Fibroblast of lung (primary cell): ENCODE results near the gene ZFP37. TPM values are rescaled to one million over a fixed set of nuclear protein-coding genes. Genes with fewer than 3 reads are reported as not detected.

ENCODE experiments used
- DNase-seq, 2 donors: peaks; one replicate each; pipeline versions ENCODE4 v3.0.0 to v3.0.0-alpha.2; 2010; ENCODE audit warnings: low read depth in 2 of 2
- H2AFZ ChIP-seq: 2 replicates; pipeline ENCODE4 v1.5.1; 2012; ENCODE audit warnings: low read length, control low read depth, inconsistent platforms
- H3K27ac ChIP-seq: 2 replicates; pipeline ENCODE4 v1.5.1; 2011; ENCODE audit warnings: low read length, control low read depth; ENCODE audit not compliant: insufficient read depth
- H3K27me3 ChIP-seq: 2 replicates; pipeline ENCODE4 v1.5.1; 2011; ENCODE audit warnings: mild to moderate bottlenecking, low read length; ENCODE audit not compliant: control insufficient read depth, insufficient read depth
- H3K36me3 ChIP-seq: 2 replicates; pipeline ENCODE4 v1.5.1; 2011; ENCODE audit warnings: low read length; ENCODE audit not compliant: control insufficient read depth, insufficient read depth
- H3K4me1 ChIP-seq: 2 replicates; pipeline ENCODE4 v1.5.1; 2011; ENCODE audit warnings: low read length; ENCODE audit not compliant: control insufficient read depth, insufficient read depth; ENCODE audit errors: extremely low read depth
- H3K4me2 ChIP-seq: 2 replicates; pipeline ENCODE4 v1.5.1; 2011; ENCODE audit warnings: low read length, control low read depth; ENCODE audit not compliant: insufficient read depth; ENCODE audit errors: extremely low read depth
- H3K4me3 ChIP-seq, 4 experiments: fragments of 200-600 bp in 1 of 4; sonication (generic) in 1 of 4; replicated peaks in 1 of 4; 2 replicates each; pipeline ENCODE4 v1.5.1; 2011 to 2016; ENCODE audit warnings: low read length in 4 of 4, low read depth in 3 of 4, mild to moderate bottlenecking in 3 of 4, control low read depth in 2 of 4, inconsistent platforms in 1 of 4, mixed read lengths in 1 of 4; ENCODE audit not compliant: insufficient read depth in 1 of 4; ENCODE audit errors: control extremely low read depth in 1 of 4
- H3K79me2 ChIP-seq: 2 replicates; pipeline ENCODE4 v1.5.1; 2012; ENCODE audit warnings: mild to moderate bottlenecking, low read length, inconsistent platforms; ENCODE audit not compliant: control insufficient read depth, insufficient read depth
- H3K9ac ChIP-seq: 2 replicates; pipeline ENCODE4 v1.5.1; 2011; ENCODE audit warnings: mild to moderate bottlenecking, low read length, control low read depth; ENCODE audit not compliant: insufficient read depth
- H3K9me3 ChIP-seq: 2 replicates; pipeline ENCODE4 v1.5.1; 2012; ENCODE audit warnings: low read depth, low read length; ENCODE audit not compliant: control insufficient read depth, insufficient read depth
- H4K20me1 ChIP-seq: 2 replicates; pipeline ENCODE4 v1.5.1; 2011; ENCODE audit warnings: low read length; ENCODE audit not compliant: control insufficient read depth, insufficient read depth; ENCODE audit errors: extremely low read depth
- EZH2 ChIP-seq: IDR thresholded peaks from 2 replicates; pipeline ENCODE4 v1.5.1; 2012; ENCODE audit warnings: low read length, control low read depth, mild to moderate bottlenecking; ENCODE audit errors: missing control alignments
- polyA plus RNA-seq, 2 donors: library from polyadenylated mRNA; depleted of rRNA in 1 of 2; stranded (reverse) in 1 of 2; unstranded in 1 of 2; fragments of >200 nt; gene quantifications; 2 replicates each; pipeline ENCODE4 v1.2.1, GENCODE V29; 2011 to 2012; ENCODE audit warnings: missing spikeins in 1 of 2
- total RNA-seq: library from RNA; depleted of rRNA; stranded (reverse); fragments of >200 nt; gene quantifications from 2 replicates; pipeline ENCODE4 v1.2.1, GENCODE V29; 2014
- TF ChIP-seq, protein P1 (sequence below), 2 donors: IDR thresholded peaks in 1 of 2; conservative IDR thresholded peaks in 1 of 2; 1 replicate in 1 of 2; 2 replicates in 1 of 2; pipeline ENCODE4 v1.5.1; 2011 to 2012; ENCODE audit warnings: low read length in 2 of 2, control low read depth in 1 of 2, inconsistent platforms in 1 of 2, low read depth in 1 of 2, mild to moderate bottlenecking in 1 of 2

The ZFP37 gene
- total and polyA plus RNA-seq, 2 donors (not counting 1 experiment from before 2014, with no cell fraction given), result 1.5 to 5.1 TPM

DNA sequence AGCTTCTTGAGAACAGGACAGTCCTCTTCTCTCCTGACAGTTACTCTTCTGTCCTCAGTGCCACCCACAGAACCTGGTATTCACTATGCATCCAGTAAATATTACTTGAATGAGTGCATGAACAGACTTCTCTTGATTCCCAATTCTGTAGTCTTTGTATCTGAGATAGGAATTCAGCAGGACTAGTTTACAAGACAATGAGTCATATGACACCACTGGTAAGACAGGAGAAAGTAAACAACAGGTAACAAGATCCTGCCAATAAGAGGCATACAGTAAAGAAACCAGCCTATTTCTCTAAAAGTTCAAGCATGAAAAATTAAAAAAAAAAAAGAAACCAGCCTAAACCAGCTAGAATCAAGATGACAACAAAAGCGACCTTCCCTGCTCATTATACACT, 50.7 kb downstream of the ZFP37 start:
- Histone ChIP-seq H3K9me3 (no peaks in the 10 kb centered on the region), H4K20me1 (no peaks in the 10 kb centered on the region), H3K4me1 (no peaks in the 10 kb centered on the region), H3K79me2 (no peaks in the 10 kb centered on the region), H3K9ac (no peak overlapping the region), H3K36me3 (no peaks in the 10 kb centered on the region), H3K4me2 (no peak overlapping the region), H3K27ac (no peak overlapping the region), H2AFZ (no peak overlapping the region), H3K4me3 (no peak overlapping the region), H3K27me3 (no peaks in the 10 kb centered on the region)
- TF ChIP-seq EZH2, result no peak
- TF ChIP-seq, protein P1, sequence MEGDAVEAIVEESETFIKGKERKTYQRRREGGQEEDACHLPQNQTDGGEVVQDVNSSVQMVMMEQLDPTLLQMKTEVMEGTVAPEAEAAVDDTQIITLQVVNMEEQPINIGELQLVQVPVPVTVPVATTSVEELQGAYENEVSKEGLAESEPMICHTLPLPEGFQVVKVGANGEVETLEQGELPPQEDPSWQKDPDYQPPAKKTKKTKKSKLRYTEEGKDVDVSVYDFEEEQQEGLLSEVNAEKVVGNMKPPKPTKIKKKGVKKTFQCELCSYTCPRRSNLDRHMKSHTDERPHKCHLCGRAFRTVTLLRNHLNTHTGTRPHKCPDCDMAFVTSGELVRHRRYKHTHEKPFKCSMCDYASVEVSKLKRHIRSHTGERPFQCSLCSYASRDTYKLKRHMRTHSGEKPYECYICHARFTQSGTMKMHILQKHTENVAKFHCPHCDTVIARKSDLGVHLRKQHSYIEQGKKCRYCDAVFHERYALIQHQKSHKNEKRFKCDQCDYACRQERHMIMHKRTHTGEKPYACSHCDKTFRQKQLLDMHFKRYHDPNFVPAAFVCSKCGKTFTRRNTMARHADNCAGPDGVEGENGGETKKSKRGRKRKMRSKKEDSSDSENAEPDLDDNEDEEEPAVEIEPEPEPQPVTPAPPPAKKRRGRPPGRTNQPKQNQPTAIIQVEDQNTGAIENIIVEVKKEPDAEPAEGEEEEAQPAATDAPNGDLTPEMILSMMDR (conservative IDR thresholded peaks at IDR 0.05 in 1 of 2, IDR thresholded peaks at IDR 0.05 in 1 of 2; ENCODE audit: low read depth in 1 of 2, low read length in 2 of 2), result no peak
- DNase-seq, result no peak

DNA sequence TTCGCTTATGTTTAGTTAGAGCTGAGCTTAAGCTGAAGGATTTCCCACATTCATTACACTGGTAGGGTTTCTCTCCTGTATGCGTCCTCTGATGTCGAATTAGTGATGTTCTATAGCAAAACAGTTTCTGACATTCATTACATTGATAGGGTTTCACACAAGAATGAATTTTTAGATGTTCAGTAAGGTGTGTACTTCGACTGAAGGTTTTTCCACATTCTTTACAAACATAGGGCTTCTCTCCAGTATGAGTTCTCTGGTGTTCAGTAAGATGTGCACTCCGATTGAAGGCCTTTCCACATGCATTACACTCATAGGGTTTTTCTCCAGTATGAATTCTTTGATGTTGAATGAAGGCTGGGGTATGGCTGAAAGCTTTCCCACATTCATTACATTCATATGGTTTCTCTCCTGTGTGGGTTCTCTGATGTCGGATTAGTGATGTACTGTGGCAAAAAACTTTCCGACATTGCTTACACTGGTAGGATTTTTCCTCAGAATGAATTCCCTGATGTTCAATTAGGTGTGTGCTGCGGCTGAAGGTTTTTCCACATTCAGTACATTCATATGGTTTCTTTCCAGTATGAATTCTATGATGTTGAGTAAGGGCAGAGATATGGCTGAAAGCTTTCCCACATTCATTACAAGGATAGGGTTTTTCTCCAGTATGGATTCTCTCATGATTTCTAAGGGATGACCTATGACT, 59.1 kb downstream of the ZFP37 start:
- H2AFZ ChIP-seq, result no peak overlapping the region
- H3K9ac ChIP-seq, result no peak overlapping the region
- H3K4me2 ChIP-seq, result no peak overlapping the region
- peak in 1 of 2 donors; percentile 2 for DNase-seq
- no peaks in the 10 kb centered on the region for H3K27me3 ChIP-seq
- TF ChIP-seq, protein P1 (conservative IDR thresholded peaks at IDR 0.05 in 1 of 2, IDR thresholded peaks at IDR 0.05 in 1 of 2; ENCODE audit: low read depth in 1 of 2, low read length in 2 of 2), result no peak
- TF ChIP-seq EZH2, result no peak
- H3K27ac ChIP-seq, result no peak overlapping the region
- H3K36me3 ChIP-seq, result no peaks in the 10 kb centered on the region
- no peaks in the 10 kb centered on the region for H4K20me1 ChIP-seq
- H3K79me2 ChIP-seq, result no peaks in the 10 kb centered on the region
- H3K4me1 ChIP-seq, result no peaks in the 10 kb centered on the region
- H3K4me3 ChIP-seq, result no peak overlapping the region
- H3K9me3 ChIP-seq, result no peaks in the 10 kb centered on the region

Other genes starting within 250 kb of the ZFP37 start
- not detected in 2 replicates for gene SLC46A2, start 165.8 kb downstream of the ZFP37 start, total RNA-seq
- not detected in 2 replicates for gene SLC46A2, start 165.8 kb downstream of the ZFP37 start, polyA plus RNA-seq
- 6.2 and 9.7 TPM in 2 replicates for gene ZNF883, start 44.5 kb downstream of the ZFP37 start, total RNA-seq
- 2.5 and 3.1 TPM in 2 replicates for gene ZNF883, start 44.5 kb downstream of the ZFP37 start, polyA plus RNA-seq
- 12.6 and 17.8 TPM in 2 replicates for gene SLC31A2, start 94.3 kb upstream of the ZFP37 start, total RNA-seq
- gene SLC31A2, start 94.3 kb upstream of the ZFP37 start, polyA plus RNA-seq, result 15.7 and 17.8 TPM in 2 replicates
- 12.8 and 21.0 TPM in 2 replicates for gene FKBP15, start 164.6 kb upstream of the ZFP37 start, total RNA-seq
- gene FKBP15, start 164.6 kb upstream of the ZFP37 start, polyA plus RNA-seq, result 25.3 and 28.8 TPM in 2 replicates
- gene SLC31A1, start 164.8 kb upstream of the ZFP37 start, total RNA-seq, result 31.1 and 44.4 TPM in 2 replicates
- 33.0 and 40.9 TPM in 2 replicates for gene SLC31A1, start 164.8 kb upstream of the ZFP37 start, polyA plus RNA-seq
- 33.9 and 48.0 TPM in 2 replicates for gene CDC26, start 218.8 kb upstream of the ZFP37 start, total RNA-seq
- gene CDC26, start 218.8 kb upstream of the ZFP37 start, polyA plus RNA-seq, result 59.9 and 63.2 TPM in 2 replicates
- gene PRPF4, start 218.9 kb upstream of the ZFP37 start, total RNA-seq, result 25.1 and 30.3 TPM in 2 replicates
- gene PRPF4, start 218.9 kb upstream of the ZFP37 start, polyA plus RNA-seq, result 19.5 and 32.3 TPM in 2 replicates
- not detected in 2 replicates for gene RNF183, start 246.7 kb upstream of the ZFP37 start, total RNA-seq
- gene RNF183, start 246.7 kb upstream of the ZFP37 start, polyA plus RNA-seq, result not detected in 2 replicates